Activated CD4-positive, alpha-beta T cell treated with anti-CD3 and anti-CD28 coated beads for 1 hour (primary cell): ENCODE data around the gene ASB16.
"Not testable (repeated sequence)": the region's sequence is repeated elsewhere in the genome, so short reads cannot be mapped to it uniquely, and the experiment has no call there.

ENCODE experiments used
- DNase-seq: peaks from one replicate; pipeline ENCODE4 v3.0.0-alpha.2; 2020

ASB16 gene

GRCh38 chr17:44170499-44171201 lies at the start of gene ASB16:
TSS of gene ASB16 (plus strand) at chr17:44170704. CDS start at chr17:44170790, 86 bp downstream.
- no peak for DNase-seq

- no peak for DNase-seq
These were observed 49.5 kb upstream of the ASB16 start for GRCh38 chr17:44120851-44121605.

- DNase-seq: no peak
These were observed 48.3 kb upstream of the ASB16 start for GRCh38 chr17:44121997-44122815.

GRCh38 chr17:44122816-44123355 lies 47.6 kb upstream of the ASB16 start:
- DNase-seq: peak; percentile 16

- DNase-seq: peak; percentile 93
These were observed 47.0 kb upstream of the ASB16 start, which contains the start of gene HDAC5 for GRCh38 chr17:44123356-44124117. TSS of gene HDAC5 (minus strand) at chr17:44123641. CDS start at chr17:44117515, 6,126 bp downstream.

- no peak for DNase-seq
These were observed 46.4 kb upstream of the ASB16 start for GRCh38 chr17:44124118-44124438.

- DNase-seq: no peak
These were observed 42.1 kb upstream of the ASB16 start for GRCh38 chr17:44128383-44128782.

- DNase-seq: no peak
These were observed 39.7 kb upstream of the ASB16 start for GRCh38 chr17:44130693-44131349.

- not testable (repeated sequence) for DNase-seq
These were observed 39.1 kb upstream of the ASB16 start for GRCh38 chr17:44131372-44131771.

- DNase-seq: no peak
These were observed 38.2 kb upstream of the ASB16 start for GRCh38 chr17:44132275-44132821.

GRCh38 chr17:44133918-44134476 lies 36.5 kb upstream of the ASB16 start:
- no peak for DNase-seq

GRCh38 chr17:44134752-44135568 lies 35.5 kb upstream of the ASB16 start:
- DNase-seq: no peak

- DNase-seq: peak; percentile 42
These were observed 32.4 kb upstream of the ASB16 start for GRCh38 chr17:44137891-44138709.

GRCh38 chr17:44143921-44144320 lies 26.6 kb upstream of the ASB16 start:
- DNase-seq: not testable (repeated sequence)

GRCh38 chr17:44144966-44145739 lies 25.4 kb upstream of the ASB16 start:
- DNase-seq: no peak

GRCh38 chr17:44146375-44147346 lies 23.8 kb upstream of the ASB16 start:
- DNase-seq: no peak

- no peak for DNase-seq
These were observed 22.7 kb upstream of the ASB16 start for GRCh38 chr17:44147812-44148211.
